ENCODE data around the gene VPREB1.

DNA sequence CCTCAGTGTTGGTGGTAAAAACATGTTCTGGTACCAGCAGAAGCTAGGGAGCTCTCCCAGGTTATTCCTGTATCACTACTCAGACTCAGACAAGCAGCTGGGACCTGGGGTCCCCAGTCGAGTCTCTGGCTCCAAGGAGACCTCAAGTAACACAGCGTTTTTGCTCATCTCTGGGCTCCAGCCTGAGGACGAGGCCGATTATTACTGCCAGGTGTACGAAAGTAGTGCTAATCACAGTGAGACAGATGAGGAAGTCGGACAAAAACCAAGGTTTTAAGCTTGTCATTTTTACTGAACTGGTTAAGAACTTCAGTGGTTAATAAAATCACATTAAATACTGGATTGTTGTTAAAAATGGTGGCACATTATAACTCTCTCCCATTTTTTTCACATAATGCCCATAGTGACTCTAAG, 42.6 kb upstream of the VPREB1 start:
- TF ChIP-seq POLR2A (IDR thresholded peaks at IDR 0.05; ENCODE audit: low read length) = no peak
- TF ChIP-seq GATA1 (IDR thresholded peaks at IDR 0.05; ENCODE audit: low read depth, low read length) = no peak

All from erythroblast (primary cell).